ENCODE measurements around the gene PUSL1. TPM values are rescaled to one million over a fixed set of nuclear protein-coding genes. Genes with fewer than 3 reads are reported as not detected.

The PUSL1 gene
- total and polyA plus RNA-seq, 2 experiments from 2014 or later = 41.5 to 55.8 TPM

DNA sequence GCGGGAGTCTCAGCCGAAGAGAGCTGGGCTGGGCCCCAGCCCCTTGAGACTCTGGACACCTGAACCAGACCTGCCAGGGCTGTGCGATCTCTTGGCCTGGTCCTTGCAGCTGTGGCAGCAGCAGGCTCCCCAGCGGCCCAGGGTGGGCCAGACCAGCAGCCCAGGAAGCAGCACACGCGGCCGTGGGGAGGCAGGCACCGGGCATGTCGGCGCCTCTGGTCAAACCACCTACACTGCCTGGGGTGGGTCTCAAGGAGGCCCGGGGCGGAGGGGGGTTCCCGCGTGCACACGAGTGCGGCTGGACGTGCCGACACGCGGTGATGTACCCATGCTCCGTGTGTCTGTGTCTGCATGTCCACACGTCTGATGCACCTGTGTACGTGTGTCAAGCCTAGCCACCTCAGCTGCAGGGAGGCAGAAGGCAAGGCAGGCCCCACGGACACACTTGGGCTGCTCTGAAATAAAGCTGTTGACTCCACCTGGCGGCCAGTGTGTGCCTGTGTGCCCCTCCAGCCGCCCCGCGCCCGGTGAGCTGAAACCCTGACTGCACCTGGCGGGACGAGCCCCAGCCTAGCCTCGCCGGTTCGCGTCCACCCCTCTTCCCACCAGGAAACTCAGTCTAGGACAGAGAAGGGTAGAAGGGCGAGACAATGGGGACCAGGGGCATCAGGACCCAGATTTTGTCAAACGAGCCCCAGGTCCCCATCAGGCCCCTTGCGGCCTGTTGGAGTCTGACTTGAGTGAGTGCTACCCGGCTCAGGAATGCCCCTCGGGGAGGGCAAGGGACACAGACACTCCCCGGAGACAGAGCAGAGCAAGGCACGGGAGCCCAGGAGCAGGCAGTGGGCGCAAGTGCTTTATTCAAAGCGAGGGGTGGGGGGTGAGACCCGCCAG is 16.6 kb upstream of the PUSL1 start:
- ATAC-seq = peak; percentile 67
- peak; percentile 85 for DNase-seq (ENCODE audit: low spot score)
- Histone ChIP-seq H3K4me2 (no peak overlapping the region), H3K79me2 (replicated peaks; ENCODE audit: insufficient read depth) (no peaks in the 10 kb centered on the region), H3K4me3 (no peak overlapping the region), H3K4me1 (ENCODE audit: insufficient read depth) (no peaks in the 10 kb centered on the region), H3K27ac (ENCODE audit: low read depth) (no peak overlapping the region), H3K36me3 (ENCODE audit: insufficient read depth) (no peaks in the 10 kb centered on the region), H3K27me3 (ENCODE audit: insufficient read depth) (no peaks in the 10 kb centered on the region), H4K20me1 (replicated peaks; ENCODE audit: insufficient read depth) (no peaks in the 10 kb centered on the region), H2AFZ (no peak overlapping the region), H3K9me2 (ENCODE audit: insufficient read depth) (no peaks in the 10 kb centered on the region), H3F3A (replicated peaks; ENCODE audit: low read depth) (0 out of 2 replicates have a peak, but pooled peaks cover 9% of the 10 kb centered on the region)
- Mint-ChIP-seq H3K27me3 (ENCODE audit: insufficient read depth, low read depth, poor library complexity) (peaks cover 11% of the 10 kb centered on the region), H3K27ac (no peak overlapping the region), H3K9me3 (peaks cover 3% of the 10 kb centered on the region; the same call in 2 of the 3 replicates), H3K36me3 (ENCODE audit: low read depth) (no peaks in the 10 kb centered on the region), H3K4me3 (no peak overlapping the region), H3K4me1 (peaks cover 4% of the 10 kb centered on the region; the same call in 1 of the 3 replicates)
- TF ChIP-seq EZH2 (IDR thresholded peaks at IDR 0.05; ENCODE audit: low read depth, unreplicated experiment) (no peak), ZNF114 (CRISPR knock-in tag; IDR thresholded peaks at IDR 0.05) (no peak), EZH2phosphoT487 (IDR thresholded peaks at IDR 0.05; ENCODE audit: unreplicated experiment) (no peak), CTCF (conservative IDR thresholded peaks at IDR 0.05; ENCODE audit: low read depth in 2 of 2) (peak; percentile 65 to 83)

DNA sequence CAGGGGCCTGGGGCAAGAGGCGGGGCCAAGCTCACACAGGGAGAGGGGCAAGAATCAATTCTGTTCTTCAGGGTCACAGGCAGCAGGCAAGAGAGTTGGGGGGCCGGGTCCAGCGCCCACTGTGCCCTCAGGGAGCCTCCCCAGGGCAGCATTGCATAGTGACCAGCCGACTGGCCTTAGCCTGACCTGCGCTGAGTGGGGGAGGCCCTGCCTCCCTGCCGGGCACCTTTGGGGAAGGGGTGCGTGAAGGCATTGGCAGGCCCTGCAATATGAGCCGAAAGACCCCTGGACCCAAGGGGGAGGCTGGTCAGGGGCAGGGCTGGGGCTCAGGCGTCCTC is 16.0 kb upstream of the PUSL1 start:
- no peaks in the 10 kb centered on the region for H3K36me3 ChIP-seq (ENCODE audit: insufficient read depth)
- H3K9me2 ChIP-seq (ENCODE audit: insufficient read depth) = no peaks in the 10 kb centered on the region
- no peak overlapping the region for H3K27ac Mint-ChIP-seq
- peaks cover 3% of the 10 kb centered on the region; the same call in 2 of the 3 replicates for H3K9me3 Mint-ChIP-seq
- ATAC-seq (no peak), DNase-seq (ENCODE audit: low spot score) (no peak)
- H3F3A ChIP-seq (replicated peaks; ENCODE audit: low read depth) = 0 out of 2 replicates have a peak, but pooled peaks cover 9% of the 10 kb centered on the region
- no peaks in the 10 kb centered on the region for H3K79me2 ChIP-seq (replicated peaks; ENCODE audit: insufficient read depth)
- H2AFZ ChIP-seq = no peak overlapping the region
- H3K27ac ChIP-seq (ENCODE audit: low read depth) = no peak overlapping the region
- no peak overlapping the region for H3K4me3 ChIP-seq
- H3K4me2 ChIP-seq = no peak overlapping the region
- H3K4me1 Mint-ChIP-seq = peaks cover 4% of the 10 kb centered on the region; the same call in 1 of the 3 replicates
- no peaks in the 10 kb centered on the region for H3K36me3 Mint-ChIP-seq (ENCODE audit: low read depth)
- H3K27me3 ChIP-seq (ENCODE audit: insufficient read depth) = no peaks in the 10 kb centered on the region
- no peaks in the 10 kb centered on the region for H3K4me1 ChIP-seq (ENCODE audit: insufficient read depth)
- no peaks in the 10 kb centered on the region for H4K20me1 ChIP-seq (replicated peaks; ENCODE audit: insufficient read depth)
- peaks cover 11% of the 10 kb centered on the region for H3K27me3 Mint-ChIP-seq (ENCODE audit: insufficient read depth, low read depth, poor library complexity)
- no peak overlapping the region for H3K4me3 Mint-ChIP-seq
- no peak for TF ChIP-seq JUNB (IDR thresholded peaks at IDR 0.05; ENCODE audit: unreplicated experiment)
- no peak for TF ChIP-seq NANOG (IDR thresholded peaks at IDR 0.05; ENCODE audit: borderline replicate concordance)
- no peak for TF ChIP-seq EZH2phosphoT487 (IDR thresholded peaks at IDR 0.05; ENCODE audit: unreplicated experiment)
- no peak for TF ChIP-seq EZH2 (IDR thresholded peaks at IDR 0.05; ENCODE audit: low read depth, unreplicated experiment)
- TF ChIP-seq CTCF (conservative IDR thresholded peaks at IDR 0.05; ENCODE audit: low read depth in 2 of 2) = no peak
- TF ChIP-seq ZNF114 (CRISPR knock-in tag; IDR thresholded peaks at IDR 0.05) = no peak
- no peak for TF ChIP-seq REST (IDR thresholded peaks at IDR 0.05; ENCODE audit: unreplicated experiment)
- no peak for TF ChIP-seq ETS1 (IDR thresholded peaks at IDR 0.05)
- TF ChIP-seq ZNF331 (CRISPR knock-in tag; IDR thresholded peaks at IDR 0.05; ENCODE audit: low read depth) = no peak

Data from GM23338 (cell line).